Measurements from ENCODE around the gene ARMS2.

Gene ARMS2

GRCh38 chr10:122454603-122455080 is at the start of gene ARMS2:
Gene ARMS2, plus strand, starts transcription at chr10:122454653. Its CDS starts 75 bp downstream, at chr10:122454728.
- no peak for DNase-seq
- Histone ChIP-seq H3K27ac (no peak within 1 kb of the TSS), H3K36me3 (replicated peaks) (no peaks in the 10 kb centered on the region), H3K4me3 (ENCODE audit: low read depth, low read length) (no peak within 1 kb of the TSS), H3K27me3 (replicated peaks) (no peaks in the 10 kb centered on the region)
- no peak for TF ChIP-seq CTCF (IDR thresholded peaks at IDR 0.05; ENCODE audit: low read depth, low read length, missing control alignments)
- in situ Hi-C loops (cut with HindIII; ENCODE audit: low pct_ligation_motif_present, low sequenced_read_pairs): no loop called here

- Histone ChIP-seq H3K27ac (no peak overlapping the region), H3K36me3 (replicated peaks) (no peaks in the 10 kb centered on the region), H3K4me3 (ENCODE audit: low read depth, low read length) (no peak overlapping the region), H3K27me3 (replicated peaks) (no peaks in the 10 kb centered on the region)
- DNase-seq: no peak
- TF ChIP-seq CTCF (IDR thresholded peaks at IDR 0.05; ENCODE audit: low read depth, low read length, missing control alignments): no peak
- in situ Hi-C loops (cut with HindIII; ENCODE audit: low pct_ligation_motif_present, low sequenced_read_pairs): no loop called here
Observed at GRCh38 chr10:122407375-122408125, 46.9 kb upstream of the ARMS2 start.

GRCh38 chr10:122413327-122413726 is 41.1 kb upstream of the ARMS2 start:
- TF ChIP-seq CTCF (IDR thresholded peaks at IDR 0.05; ENCODE audit: low read depth, low read length, missing control alignments): no peak
- DNase-seq: no peak
- Histone ChIP-seq H3K27ac (no peak overlapping the region), H3K36me3 (replicated peaks) (peaks cover 3% of the 10 kb centered on the region), H3K4me3 (ENCODE audit: low read depth, low read length) (no peak overlapping the region), H3K27me3 (replicated peaks) (no peaks in the 10 kb centered on the region)
- in situ Hi-C loops (cut with HindIII; ENCODE audit: low pct_ligation_motif_present, low sequenced_read_pairs): no loop called here

- no peak overlapping the region for H3K4me3 ChIP-seq (ENCODE audit: low read depth, low read length)
- no peaks in the 10 kb centered on the region for H3K27me3 ChIP-seq (replicated peaks)
- in situ Hi-C loops (cut with HindIII; ENCODE audit: low pct_ligation_motif_present, low sequenced_read_pairs): no loop called here
- TF ChIP-seq CTCF (IDR thresholded peaks at IDR 0.05; ENCODE audit: low read depth, low read length, missing control alignments): no peak
- peaks cover 3% of the 10 kb centered on the region for H3K36me3 ChIP-seq (replicated peaks)
- no peak for DNase-seq
- no peak overlapping the region for H3K27ac ChIP-seq
Observed at GRCh38 chr10:122417667-122418066, 36.8 kb upstream of the ARMS2 start.

- in situ Hi-C loops (cut with HindIII; ENCODE audit: low pct_ligation_motif_present, low sequenced_read_pairs): no loop called here
- Histone ChIP-seq H3K27ac (no peak overlapping the region), H3K27me3 (replicated peaks) (no peaks in the 10 kb centered on the region), H3K36me3 (replicated peaks) (peaks cover 3% of the 10 kb centered on the region), H3K4me3 (ENCODE audit: low read depth, low read length) (no peak overlapping the region)
- TF ChIP-seq CTCF (IDR thresholded peaks at IDR 0.05; ENCODE audit: low read depth, low read length, missing control alignments): no peak
- DNase-seq: no peak
Observed at GRCh38 chr10:122419016-122419415, 35.4 kb upstream of the ARMS2 start.

Data from brain microvascular endothelial cell (primary cell).